Measurements from ENCODE around the gene TCF4. TPM values are rescaled to one million over a fixed set of nuclear protein-coding genes. Genes with fewer than 3 reads are reported as not detected.

TCF4 gene
- total RNA-seq, 2 experiments from 2014 or later = 75.9 to 76.0 TPM

GRCh38 chr18:55603775-55604174, 15.8 kb upstream of the TCF4 start:
- ChIA-PET CTCF (ENCODE audit: unreplicated experiment) (no interaction called here), POLR2A (no interaction called here)
- BruUV-seq (replicated peaks) = no TSS peak

GRCh38 chr18:55593888-55594287, 5.9 kb upstream of the TCF4 start:
- no peak overlapping the region for H3K4me3 ChIP-seq (ENCODE audit: low read depth, low read length, poor library complexity, severe bottlenecking)
- POLR2A ChIA-PET = no interaction called here
- CTCF ChIA-PET (ENCODE audit: unreplicated experiment) = no interaction called here
- peaks cover 4% of the 10 kb centered on the region for H3K4me1 ChIP-seq (ENCODE audit: insufficient read depth, low read length, poor library complexity, severe bottlenecking)
- no peaks in the 10 kb centered on the region for H3K36me3 ChIP-seq (ENCODE audit: insufficient read depth, low read length)
- no TSS peak for BruUV-seq (replicated peaks)
- no peaks in the 10 kb centered on the region for H4K20me1 ChIP-seq (ENCODE audit: insufficient read depth, low read length)
- H3K4me2 ChIP-seq (ENCODE audit: low read length) = no peak overlapping the region
- TF ChIP-seq CTCF (conservative IDR thresholded peaks at IDR 0.05; ENCODE audit: low read length) (no peak), EZH2phosphoT487 (IDR thresholded peaks at IDR 0.05; ENCODE audit: borderline replicate concordance, low read depth, low read length) (no peak)
- H3K79me2 ChIP-seq (ENCODE audit: insufficient read depth, low read depth, low read length) = peaks cover 7% of the 10 kb centered on the region; the same call in 1 of the 2 replicates
- no peak overlapping the region for H3K27ac ChIP-seq (ENCODE audit: low read depth, low read length, poor library complexity, severe bottlenecking)
- intact Hi-C loops (cut with micrococcal nuclease; ENCODE audit: unreplicated experiment) = no loop called here
- H2AFZ ChIP-seq (ENCODE audit: low read length) = no peak overlapping the region
- no peaks in the 10 kb centered on the region for H3K9me2 ChIP-seq (ENCODE audit: insufficient read depth, low read length)
- DNase-seq (ENCODE audit: low spot score) = no peak
- H3K9me3 ChIP-seq (ENCODE audit: low read length) = no peaks in the 10 kb centered on the region

More at GRCh38 chr18:55603775-55604174, 15.8 kb upstream of the TCF4 start:
- no peaks in the 10 kb centered on the region for H3K36me3 ChIP-seq (ENCODE audit: insufficient read depth, low read length)
- H2AFZ ChIP-seq (ENCODE audit: low read length) = no peak overlapping the region
- intact Hi-C loops (cut with micrococcal nuclease; ENCODE audit: unreplicated experiment) = no loop called here
- no peaks in the 10 kb centered on the region for H4K20me1 ChIP-seq (ENCODE audit: insufficient read depth, low read length)
- TF ChIP-seq CTCF (conservative IDR thresholded peaks at IDR 0.05; ENCODE audit: low read length) (no peak), EZH2phosphoT487 (IDR thresholded peaks at IDR 0.05; ENCODE audit: borderline replicate concordance, low read depth, low read length) (no peak)
- H3K4me1 ChIP-seq (ENCODE audit: insufficient read depth, low read length, poor library complexity, severe bottlenecking) = no peaks in the 10 kb centered on the region
- no peak for DNase-seq (ENCODE audit: low spot score)
- no peak overlapping the region for H3K4me2 ChIP-seq (ENCODE audit: low read length)
- H3K4me3 ChIP-seq (ENCODE audit: low read depth, low read length, poor library complexity, severe bottlenecking) = no peak overlapping the region
- no peaks in the 10 kb centered on the region for H3K9me2 ChIP-seq (ENCODE audit: insufficient read depth, low read length)
- H3K27ac ChIP-seq (ENCODE audit: low read depth, low read length, poor library complexity, severe bottlenecking) = no peak overlapping the region
- H3K79me2 ChIP-seq (ENCODE audit: insufficient read depth, low read depth, low read length) = no peaks in the 10 kb centered on the region
- no peaks in the 10 kb centered on the region for H3K9me3 ChIP-seq (ENCODE audit: low read length)

GRCh38 chr18:55592572-55592971, 4.6 kb upstream of the TCF4 start:
- CTCF ChIA-PET (ENCODE audit: unreplicated experiment) = no interaction called here
- Histone ChIP-seq H3K4me3 (ENCODE audit: low read depth, low read length, poor library complexity, severe bottlenecking) (no peak overlapping the region), H3K36me3 (ENCODE audit: insufficient read depth, low read length) (no peaks in the 10 kb centered on the region), H4K20me1 (ENCODE audit: insufficient read depth, low read length) (no peaks in the 10 kb centered on the region), H3K27ac (ENCODE audit: low read depth, low read length, poor library complexity, severe bottlenecking) (no peak overlapping the region), H3K9me2 (ENCODE audit: insufficient read depth, low read length) (no peaks in the 10 kb centered on the region), H3K9me3 (ENCODE audit: low read length) (no peaks in the 10 kb centered on the region), H3K79me2 (ENCODE audit: insufficient read depth, low read depth, low read length) (peaks cover 13% of the 10 kb centered on the region; the same call in 1 of the 2 replicates), H2AFZ (ENCODE audit: low read length) (no peak overlapping the region), H3K4me2 (ENCODE audit: low read length) (no peak overlapping the region), H3K4me1 (ENCODE audit: insufficient read depth, low read length, poor library complexity, severe bottlenecking) (peaks cover 4% of the 10 kb centered on the region)
- BruUV-seq (replicated peaks) = no TSS peak
- DNase-seq (ENCODE audit: low spot score) = no peak
- TF ChIP-seq CTCF (conservative IDR thresholded peaks at IDR 0.05; ENCODE audit: low read length) (no peak), EZH2phosphoT487 (IDR thresholded peaks at IDR 0.05; ENCODE audit: borderline replicate concordance, low read depth, low read length) (no peak)
- intact Hi-C loops (cut with micrococcal nuclease; ENCODE audit: unreplicated experiment) = no loop called here
- POLR2A ChIA-PET = no interaction called here

All from OCI-LY7 (cell line).